WTC11 (cell line): ENCODE data around the gene SRM. TPM values are rescaled to one million over a fixed set of nuclear protein-coding genes. Genes with fewer than 3 reads are reported as not detected.
A peak's percentile ranks its signal among the peaks of the same experiment; 100 is the strongest.

ENCODE experiments used
- ATAC-seq: fragments of 200-7000 bp; cut with Tn5 transposase; 2 replicates; pipeline ENCODE4 v1.10.0; 2021; ENCODE audit warnings: mild to moderate bottlenecking, moderate library complexity
- CTCF ChIA-PET: fragments of 300-600 bp; sonication (Branson Sonifier 250); formaldehyde crosslinking; loops from one replicate; lab custom pipeline; 2021; ENCODE audit warnings: antibody characterized with exemption; lab: Charles Lee
- POLR2A ChIA-PET: fragments of 350-600 bp; sonication (Branson Sonifier 250); formaldehyde crosslinking; loops from one replicate; lab custom pipeline; 2021; ENCODE audit warnings: antibody characterized with exemption; lab: Charles Lee
- DNase-seq: peaks from one replicate; pipeline ENCODE4 v3.0.0; 2021; ENCODE audit warnings: low spot score
- H3K27ac Mint-ChIP-seq: 2 replicates; pipeline ENCODE4 v1.8.0; 2021; ENCODE audit warnings: mixed read lengths
- H3K27me3 Mint-ChIP-seq: 2 replicates; pipeline ENCODE4 v1.8.0; 2021; ENCODE audit warnings: low read depth, mild to moderate bottlenecking, moderate library complexity, mixed read lengths
- H3K36me3 Mint-ChIP-seq: 2 replicates; pipeline ENCODE4 v1.8.0; 2021; ENCODE audit warnings: mixed read lengths
- H3K4me1 Mint-ChIP-seq: 2 replicates; pipeline ENCODE4 v1.8.0; 2022; ENCODE audit warnings: mixed read lengths
- H3K4me3 Mint-ChIP-seq: 2 replicates; pipeline ENCODE4 v1.8.0; 2021; ENCODE audit warnings: mild to moderate bottlenecking, moderate library complexity, mixed read lengths
- H3K9me3 Mint-ChIP-seq: 2 replicates; pipeline ENCODE4 v1.8.0; 2021; ENCODE audit warnings: mixed read lengths
- ATF1 ChIP-seq: sonication (generic); formaldehyde crosslinking; IDR thresholded peaks from 2 replicates; pipeline ENCODE4 v1.8.1; 2023; ENCODE audit warnings: mild to moderate bottlenecking, moderate library complexity, missing genetic modification reagents
- ATF3 ChIP-seq: sonication (generic); formaldehyde crosslinking; conservative IDR thresholded peaks from 2 replicates; pipeline ENCODE4 v1.8.1; 2022; ENCODE audit warnings: mild to moderate bottlenecking, missing genetic modification reagents
- CBFB ChIP-seq: sonication (generic); formaldehyde crosslinking; IDR thresholded peaks from 2 replicates; pipeline ENCODE4 v1.8.1; 2022; ENCODE audit warnings: mild to moderate bottlenecking, low read depth, missing genetic modification reagents
- EMX1 ChIP-seq: fragments of 250-450 bp; sonication (Bioruptor Pico); IDR thresholded peaks from 2 replicates; pipeline ENCODE4 v1.8.0; 2021; ENCODE audit warnings: mild to moderate bottlenecking
- ETV6 ChIP-seq: sonication (generic); formaldehyde crosslinking; IDR thresholded peaks from 2 replicates; pipeline ENCODE4 v1.8.1; 2022; ENCODE audit warnings: mild to moderate bottlenecking, missing genetic modification reagents
- FOXJ3 ChIP-seq: sonication (generic); formaldehyde crosslinking; IDR thresholded peaks from 2 replicates; pipeline ENCODE4 v1.9.0; 2021; ENCODE audit warnings: missing genetic modification reagents, mild to moderate bottlenecking, borderline replicate concordance
- GABPB1 ChIP-seq: sonication (generic); formaldehyde crosslinking; IDR thresholded peaks from 2 replicates; pipeline ENCODE4 v1.8.1; 2023; ENCODE audit warnings: mild to moderate bottlenecking, missing genetic modification reagents
- HMGA2 ChIP-seq: fragments of 250-450 bp; sonication (Bioruptor Pico); IDR thresholded peaks from 2 replicates; pipeline ENCODE4 v1.4.0; 2021; ENCODE audit warnings: mild to moderate bottlenecking, moderate library complexity
- MAX ChIP-seq: sonication (generic); formaldehyde crosslinking; IDR thresholded peaks from 2 replicates; pipeline ENCODE4 v1.8.0; 2022; ENCODE audit warnings: mild to moderate bottlenecking, missing genetic modification reagents
- NFATC4 ChIP-seq: fragments of 250-450 bp; sonication (Bioruptor Pico); IDR thresholded peaks from 2 replicates; pipeline ENCODE4 v1.9.0; 2021; ENCODE audit warnings: mild to moderate bottlenecking
- OVOL2 ChIP-seq: fragments of 250-450 bp; sonication (Bioruptor Pico); IDR thresholded peaks from 2 replicates; pipeline ENCODE4 v1.9.0; 2021; ENCODE audit warnings: mild to moderate bottlenecking, borderline replicate concordance
- SMAD4 ChIP-seq: sonication (generic); formaldehyde crosslinking; IDR thresholded peaks from 2 replicates; pipeline ENCODE4 v1.8.0; 2022; ENCODE audit warnings: mild to moderate bottlenecking, missing genetic modification reagents
- SOX15 ChIP-seq: fragments of 250-450 bp; sonication (Bioruptor Pico); IDR thresholded peaks from 2 replicates; pipeline ENCODE4 v1.9.0; 2021; ENCODE audit warnings: mild to moderate bottlenecking
- SP1 ChIP-seq: sonication (generic); formaldehyde crosslinking; conservative IDR thresholded peaks from 2 replicates; pipeline ENCODE4 v1.8.1; 2022; ENCODE audit warnings: missing genetic modification reagents
- ZNF121 ChIP-seq: sonication (generic); formaldehyde crosslinking; IDR thresholded peaks from 2 replicates; pipeline ENCODE4 v1.8.0; 2023; ENCODE audit warnings: missing genetic modification reagents
- ZNF138 ChIP-seq: sonication (generic); formaldehyde crosslinking; conservative IDR thresholded peaks from 2 replicates; pipeline ENCODE4 v1.8.1; 2022; ENCODE audit warnings: mild to moderate bottlenecking, moderate library complexity, missing genetic modification reagents
- ZNF263 ChIP-seq: sonication (generic); formaldehyde crosslinking; IDR thresholded peaks from 2 replicates; pipeline ENCODE4 v1.8.1; 2022; ENCODE audit warnings: low read depth, mild to moderate bottlenecking, moderate library complexity, missing genetic modification reagents
- ZNF281 ChIP-seq: sonication (generic); formaldehyde crosslinking; IDR thresholded peaks from 2 replicates; pipeline ENCODE4 v1.8.0; 2023; ENCODE audit warnings: mild to moderate bottlenecking, missing genetic modification reagents
- ZNF423 ChIP-seq: fragments of 250-450 bp; sonication (Bioruptor Pico); IDR thresholded peaks from 2 replicates; pipeline ENCODE4 v2.1.2; 2022; ENCODE audit warnings: mild to moderate bottlenecking, moderate library complexity
- ZNF532 ChIP-seq: fragments of 250-450 bp; sonication (Bioruptor Pico); IDR thresholded peaks from 2 replicates; pipeline ENCODE4 v1.9.0; 2021; ENCODE audit warnings: mild to moderate bottlenecking, borderline replicate concordance
- ZNF671 ChIP-seq: fragments of 250-450 bp; sonication (Bioruptor Pico); IDR thresholded peaks from 2 replicates; pipeline ENCODE4 v1.8.0; 2021; ENCODE audit warnings: mild to moderate bottlenecking
- total RNA-seq: library from RNA; stranded (reverse); gene quantifications from 3 replicates; pipeline ENCODE4 v1.2.3, GENCODE V29; 2021
- TF ChIP-seq, protein P1 (sequence below): fragments of 250-450 bp; sonication (Bioruptor Pico); IDR thresholded peaks from 2 replicates; pipeline ENCODE4 v1.9.0; 2021; ENCODE audit warnings: mild to moderate bottlenecking
- TF ChIP-seq, protein P2 (sequence below): sonication (generic); formaldehyde crosslinking; IDR thresholded peaks from 2 replicates; pipeline ENCODE4 v1.8.0; 2022; ENCODE audit warnings: mild to moderate bottlenecking, missing genetic modification reagents
- TF ChIP-seq, protein P3 (sequence below): sonication (generic); formaldehyde crosslinking; IDR thresholded peaks from 2 replicates; pipeline ENCODE4 v1.8.1; 2023; ENCODE audit warnings: mild to moderate bottlenecking, missing genetic modification reagents, moderate library complexity
- TF ChIP-seq, protein P4 (sequence below): sonication (generic); formaldehyde crosslinking; IDR thresholded peaks from 2 replicates; pipeline ENCODE4 v1.8.1; 2023; ENCODE audit warnings: mild to moderate bottlenecking, missing genetic modification reagents

The SRM gene
- total RNA-seq, 1 experiment from 2014 or later = 200 TPM

- TF ChIP-seq, protein P1, sequence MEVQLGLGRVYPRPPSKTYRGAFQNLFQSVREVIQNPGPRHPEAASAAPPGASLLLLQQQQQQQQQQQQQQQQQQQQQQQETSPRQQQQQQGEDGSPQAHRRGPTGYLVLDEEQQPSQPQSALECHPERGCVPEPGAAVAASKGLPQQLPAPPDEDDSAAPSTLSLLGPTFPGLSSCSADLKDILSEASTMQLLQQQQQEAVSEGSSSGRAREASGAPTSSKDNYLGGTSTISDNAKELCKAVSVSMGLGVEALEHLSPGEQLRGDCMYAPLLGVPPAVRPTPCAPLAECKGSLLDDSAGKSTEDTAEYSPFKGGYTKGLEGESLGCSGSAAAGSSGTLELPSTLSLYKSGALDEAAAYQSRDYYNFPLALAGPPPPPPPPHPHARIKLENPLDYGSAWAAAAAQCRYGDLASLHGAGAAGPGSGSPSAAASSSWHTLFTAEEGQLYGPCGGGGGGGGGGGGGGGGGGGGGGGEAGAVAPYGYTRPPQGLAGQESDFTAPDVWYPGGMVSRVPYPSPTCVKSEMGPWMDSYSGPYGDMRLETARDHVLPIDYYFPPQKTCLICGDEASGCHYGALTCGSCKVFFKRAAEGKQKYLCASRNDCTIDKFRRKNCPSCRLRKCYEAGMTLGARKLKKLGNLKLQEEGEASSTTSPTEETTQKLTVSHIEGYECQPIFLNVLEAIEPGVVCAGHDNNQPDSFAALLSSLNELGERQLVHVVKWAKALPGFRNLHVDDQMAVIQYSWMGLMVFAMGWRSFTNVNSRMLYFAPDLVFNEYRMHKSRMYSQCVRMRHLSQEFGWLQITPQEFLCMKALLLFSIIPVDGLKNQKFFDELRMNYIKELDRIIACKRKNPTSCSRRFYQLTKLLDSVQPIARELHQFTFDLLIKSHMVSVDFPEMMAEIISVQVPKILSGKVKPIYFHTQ (CRISPR knock-in tag) = no peak
- TF ChIP-seq SOX15 (CRISPR knock-in tag) (no peak), ATF1 (CRISPR knock-in tag) (no peak), NFATC4 (CRISPR knock-in tag) (no peak), SP1 (CRISPR knock-in tag) (no peak), CBFB (no peak), HMGA2 (CRISPR knock-in tag) (no peak), ZNF671 (CRISPR knock-in tag) (no peak), EMX1 (no peak), ATF3 (CRISPR knock-in tag) (no peak), ETV6 (CRISPR knock-in tag) (no peak), ZNF263 (CRISPR knock-in tag) (no peak), FOXJ3 (no peak), ZNF532 (CRISPR knock-in tag) (no peak)
- TF ChIP-seq, protein P2, sequence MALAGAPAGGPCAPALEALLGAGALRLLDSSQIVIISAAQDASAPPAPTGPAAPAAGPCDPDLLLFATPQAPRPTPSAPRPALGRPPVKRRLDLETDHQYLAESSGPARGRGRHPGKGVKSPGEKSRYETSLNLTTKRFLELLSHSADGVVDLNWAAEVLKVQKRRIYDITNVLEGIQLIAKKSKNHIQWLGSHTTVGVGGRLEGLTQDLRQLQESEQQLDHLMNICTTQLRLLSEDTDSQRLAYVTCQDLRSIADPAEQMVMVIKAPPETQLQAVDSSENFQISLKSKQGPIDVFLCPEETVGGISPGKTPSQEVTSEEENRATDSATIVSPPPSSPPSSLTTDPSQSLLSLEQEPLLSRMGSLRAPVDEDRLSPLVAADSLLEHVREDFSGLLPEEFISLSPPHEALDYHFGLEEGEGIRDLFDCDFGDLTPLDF (CRISPR knock-in tag) = no peak
- TF ChIP-seq, protein P3, sequence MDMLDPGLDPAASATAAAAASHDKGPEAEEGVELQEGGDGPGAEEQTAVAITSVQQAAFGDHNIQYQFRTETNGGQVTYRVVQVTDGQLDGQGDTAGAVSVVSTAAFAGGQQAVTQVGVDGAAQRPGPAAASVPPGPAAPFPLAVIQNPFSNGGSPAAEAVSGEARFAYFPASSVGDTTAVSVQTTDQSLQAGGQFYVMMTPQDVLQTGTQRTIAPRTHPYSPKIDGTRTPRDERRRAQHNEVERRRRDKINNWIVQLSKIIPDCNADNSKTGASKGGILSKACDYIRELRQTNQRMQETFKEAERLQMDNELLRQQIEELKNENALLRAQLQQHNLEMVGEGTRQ (CRISPR knock-in tag) = no peak
Measured at GRCh38 chr1:11024874-11025203, 35.0 kb downstream of the SRM start (continued).

DNA sequence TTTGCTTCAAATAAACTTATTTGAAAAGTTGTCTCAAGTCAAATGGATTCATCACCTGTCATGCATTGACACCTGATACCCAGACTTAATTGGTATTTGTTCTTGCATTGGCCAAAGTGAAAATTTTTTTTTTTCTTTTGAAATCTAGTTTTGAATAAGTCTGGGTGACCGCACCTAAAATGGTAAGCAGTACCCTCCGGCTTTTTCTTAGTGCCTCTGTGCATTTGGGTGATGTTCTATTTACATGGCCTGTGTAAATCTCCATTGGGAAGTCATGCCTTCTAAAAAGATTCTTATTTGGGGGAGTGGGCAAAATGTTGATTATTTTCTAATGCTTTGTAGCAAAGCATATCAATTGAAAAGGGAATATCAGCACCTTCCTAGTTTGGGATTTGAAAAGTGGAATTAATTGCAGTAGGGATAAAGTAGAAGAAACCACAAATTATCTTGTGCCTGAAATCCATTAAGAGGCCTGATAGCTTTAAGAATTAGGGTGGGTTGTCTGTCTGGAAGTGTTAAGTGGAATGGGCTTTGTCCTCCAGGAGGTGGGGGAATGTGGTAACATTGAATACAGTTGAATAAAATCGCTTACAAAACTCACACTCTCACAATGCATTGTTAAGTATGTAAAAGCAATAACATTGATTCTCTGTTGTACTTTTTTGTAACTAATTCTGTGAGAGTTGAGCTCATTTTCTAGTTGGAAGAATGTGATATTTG lies 35.5 kb downstream of the SRM start:
- Mint-ChIP-seq H3K36me3 (peaks cover 76% of the 10 kb centered on the region), H3K27ac (peak overlapping the region; percentile 63), H3K4me1 (peaks cover 7% of the 10 kb centered on the region; the same call in 1 of the 2 replicates), H3K27me3 (no peaks in the 10 kb centered on the region), H3K4me3 (no peak overlapping the region), H3K9me3 (no peaks in the 10 kb centered on the region)
- ATAC-seq (no peak), DNase-seq (no peak)
- TF ChIP-seq ZNF281 (CRISPR knock-in tag) = no peak
- no peak for TF ChIP-seq HMGA2 (CRISPR knock-in tag)
- no peak for TF ChIP-seq GABPB1 (CRISPR knock-in tag)
- TF ChIP-seq, protein P4, sequence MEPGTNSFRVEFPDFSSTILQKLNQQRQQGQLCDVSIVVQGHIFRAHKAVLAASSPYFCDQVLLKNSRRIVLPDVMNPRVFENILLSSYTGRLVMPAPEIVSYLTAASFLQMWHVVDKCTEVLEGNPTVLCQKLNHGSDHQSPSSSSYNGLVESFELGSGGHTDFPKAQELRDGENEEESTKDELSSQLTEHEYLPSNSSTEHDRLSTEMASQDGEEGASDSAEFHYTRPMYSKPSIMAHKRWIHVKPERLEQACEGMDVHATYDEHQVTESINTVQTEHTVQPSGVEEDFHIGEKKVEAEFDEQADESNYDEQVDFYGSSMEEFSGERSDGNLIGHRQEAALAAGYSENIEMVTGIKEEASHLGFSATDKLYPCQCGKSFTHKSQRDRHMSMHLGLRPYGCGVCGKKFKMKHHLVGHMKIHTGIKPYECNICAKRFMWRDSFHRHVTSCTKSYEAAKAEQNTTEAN (CRISPR knock-in tag) = no peak
- TF ChIP-seq SMAD4 (CRISPR knock-in tag) = no peak
- no peak for TF ChIP-seq ZNF423 (CRISPR knock-in tag)
- TF ChIP-seq MAX = no peak
- no peak for TF ChIP-seq ZNF121
- no peak for TF ChIP-seq OVOL2 (CRISPR knock-in tag)
- TF ChIP-seq ZNF138 (CRISPR knock-in tag) = no peak
- ChIA-PET POLR2A (no interaction called here), CTCF (interaction anchor here (0.6 kb wide), 1 partner anchor 821 kb away, joined by 3 read pairs; no protein-coding TSS in a partner anchor)
